H54 (cell line): ENCODE measurements around the gene RBM19.
"Not testable (repeated sequence)": the region's sequence is repeated elsewhere in the genome, so short reads cannot be mapped to it uniquely, and the experiment has no call there.

ENCODE experiments used
- DNase-seq: peaks from one replicate; pipeline ENCODE4 v3.0.0; 2011; ENCODE audit warnings: low spot score, mixed read lengths; ENCODE audit not compliant: insufficient read length
- FAIRE-seq: peaks from 3 replicates; lab custom pipeline; 2011; peaks lifted over from hg19 to GRCh38; lab: Jason Lieb, UNC
- POLR2A ChIP-seq: IDR thresholded peaks from 2 replicates; pipeline ENCODE4 v1.6.1; 2011; ENCODE audit warnings: low read depth, mild to moderate bottlenecking, low read length

Gene RBM19, protein sequence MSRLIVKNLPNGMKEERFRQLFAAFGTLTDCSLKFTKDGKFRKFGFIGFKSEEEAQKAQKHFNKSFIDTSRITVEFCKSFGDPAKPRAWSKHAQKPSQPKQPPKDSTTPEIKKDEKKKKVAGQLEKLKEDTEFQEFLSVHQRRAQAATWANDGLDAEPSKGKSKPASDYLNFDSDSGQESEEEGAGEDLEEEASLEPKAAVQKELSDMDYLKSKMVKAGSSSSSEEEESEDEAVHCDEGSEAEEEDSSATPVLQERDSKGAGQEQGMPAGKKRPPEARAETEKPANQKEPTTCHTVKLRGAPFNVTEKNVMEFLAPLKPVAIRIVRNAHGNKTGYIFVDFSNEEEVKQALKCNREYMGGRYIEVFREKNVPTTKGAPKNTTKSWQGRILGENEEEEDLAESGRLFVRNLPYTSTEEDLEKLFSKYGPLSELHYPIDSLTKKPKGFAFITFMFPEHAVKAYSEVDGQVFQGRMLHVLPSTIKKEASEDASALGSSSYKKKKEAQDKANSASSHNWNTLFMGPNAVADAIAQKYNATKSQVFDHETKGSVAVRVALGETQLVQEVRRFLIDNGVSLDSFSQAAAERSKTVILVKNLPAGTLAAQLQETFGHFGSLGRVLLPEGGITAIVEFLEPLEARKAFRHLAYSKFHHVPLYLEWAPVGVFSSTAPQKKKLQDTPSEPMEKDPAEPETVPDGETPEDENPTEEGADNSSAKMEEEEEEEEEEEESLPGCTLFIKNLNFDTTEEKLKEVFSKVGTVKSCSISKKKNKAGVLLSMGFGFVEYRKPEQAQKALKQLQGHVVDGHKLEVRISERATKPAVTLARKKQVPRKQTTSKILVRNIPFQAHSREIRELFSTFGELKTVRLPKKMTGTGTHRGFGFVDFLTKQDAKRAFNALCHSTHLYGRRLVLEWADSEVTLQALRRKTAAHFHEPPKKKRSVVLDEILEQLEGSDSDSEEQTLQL

DNA sequence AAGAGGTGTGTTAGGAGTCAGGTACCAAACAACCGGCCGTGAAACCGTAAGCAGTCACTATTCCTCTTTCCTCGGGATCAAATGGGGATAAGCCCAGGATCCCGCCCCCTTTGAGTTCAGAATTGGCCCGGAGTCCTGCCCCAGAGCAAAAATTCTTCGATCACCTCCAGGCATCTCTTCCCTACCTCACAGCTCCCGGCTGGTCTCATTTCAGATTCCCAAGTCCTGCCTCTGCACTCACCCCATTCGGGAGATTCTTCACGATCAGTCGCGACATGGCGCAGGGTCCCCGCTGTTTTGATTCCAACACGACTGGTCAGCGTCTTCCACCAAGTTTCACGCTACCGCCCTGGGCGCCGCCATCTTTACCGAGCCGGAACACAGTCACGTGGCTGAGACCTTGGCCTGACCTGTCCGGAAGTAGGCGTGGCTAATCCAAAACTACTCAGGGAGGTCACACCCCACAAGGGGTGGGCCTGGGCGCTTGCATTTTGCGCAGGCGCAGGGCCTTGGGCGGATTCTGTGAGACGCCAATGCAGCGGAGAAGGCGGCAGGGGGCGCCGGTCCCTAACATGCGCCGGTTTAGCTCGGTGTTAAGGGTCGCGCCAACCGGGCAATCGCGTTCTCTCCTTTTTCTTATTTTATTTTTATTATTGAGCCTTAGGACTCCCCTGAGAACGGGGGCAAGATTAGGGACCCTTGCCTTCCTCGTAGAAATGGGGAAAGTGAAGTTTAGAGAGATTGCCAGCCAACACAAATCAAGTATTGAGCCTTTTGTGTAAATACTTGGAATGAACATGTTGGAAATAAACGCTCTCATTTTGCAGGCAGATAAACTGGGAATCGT lies at the start of gene RBM19:
RBM19 (minus strand) TSS at position 375 of the 847 bp plus-strand sequence; CDS start at position 277, 98 bp downstream.
- DNase-seq, result peak; percentile 90
- TF ChIP-seq POLR2A, result peak; percentile 54
- peak; percentile 62 for FAIRE-seq

DNA sequence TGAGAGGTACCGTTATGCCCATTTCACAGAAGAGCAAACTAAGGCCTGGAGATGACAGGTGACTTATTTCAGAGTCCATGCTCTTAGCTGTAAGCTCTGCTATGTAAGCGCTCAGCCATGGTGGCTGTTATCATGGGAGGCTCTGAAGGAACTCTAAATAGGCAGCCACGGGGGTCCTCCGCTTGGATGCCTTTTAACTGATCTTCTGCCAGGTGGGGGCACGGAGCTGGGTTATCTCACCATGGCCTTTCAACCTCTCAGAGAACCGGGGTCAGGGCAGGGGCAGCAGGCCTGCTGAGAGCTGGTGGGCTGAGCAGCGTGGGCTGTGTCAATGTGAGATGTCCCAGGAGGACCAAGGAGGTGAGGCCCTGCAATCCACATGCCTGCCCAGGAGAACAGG lies 49.7 kb upstream of the RBM19 start:
- FAIRE-seq, result no peak
- TF ChIP-seq POLR2A, result no peak

DNA sequence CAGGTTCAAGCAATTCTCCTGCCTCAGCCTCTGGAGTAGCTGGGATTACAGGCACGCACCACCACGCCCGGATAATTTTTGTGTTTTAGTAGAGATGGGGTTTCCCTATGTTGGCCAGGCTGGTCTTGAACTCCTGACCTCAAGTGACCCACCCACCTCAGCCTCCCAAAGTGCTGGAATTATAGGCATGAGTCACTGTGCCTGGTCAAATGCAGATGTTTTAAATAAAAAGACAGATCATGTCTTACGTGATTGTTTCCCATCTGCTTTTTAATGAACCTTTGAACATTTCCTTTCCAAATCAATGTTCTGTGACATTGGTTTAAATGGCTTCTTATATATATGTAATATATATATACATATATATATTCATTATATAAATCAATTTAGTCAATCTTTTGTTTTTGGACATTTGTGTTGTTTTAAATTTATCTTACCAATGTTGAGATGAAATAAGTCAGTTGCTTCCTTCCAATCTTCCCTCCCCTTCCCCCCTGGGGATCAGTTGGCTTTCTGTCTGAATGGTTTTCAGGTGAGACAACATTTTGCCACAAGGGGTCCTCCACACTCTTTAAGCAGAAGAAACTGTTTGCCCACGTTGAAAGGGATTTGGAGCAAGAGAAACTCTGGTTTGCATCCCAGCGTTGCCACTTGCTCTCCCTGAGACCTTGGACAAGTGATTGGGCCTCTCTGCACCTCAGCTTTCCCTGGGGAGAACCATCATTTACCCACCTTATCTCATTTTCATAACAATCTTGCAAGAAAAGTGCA lies 47.6 kb upstream of the RBM19 start:
- no peak for FAIRE-seq
- DNase-seq, result no peak
- TF ChIP-seq POLR2A, result no peak

More for the DNA sequence above, 49.7 kb upstream of the RBM19 start:
- DNase-seq, result no peak

DNA sequence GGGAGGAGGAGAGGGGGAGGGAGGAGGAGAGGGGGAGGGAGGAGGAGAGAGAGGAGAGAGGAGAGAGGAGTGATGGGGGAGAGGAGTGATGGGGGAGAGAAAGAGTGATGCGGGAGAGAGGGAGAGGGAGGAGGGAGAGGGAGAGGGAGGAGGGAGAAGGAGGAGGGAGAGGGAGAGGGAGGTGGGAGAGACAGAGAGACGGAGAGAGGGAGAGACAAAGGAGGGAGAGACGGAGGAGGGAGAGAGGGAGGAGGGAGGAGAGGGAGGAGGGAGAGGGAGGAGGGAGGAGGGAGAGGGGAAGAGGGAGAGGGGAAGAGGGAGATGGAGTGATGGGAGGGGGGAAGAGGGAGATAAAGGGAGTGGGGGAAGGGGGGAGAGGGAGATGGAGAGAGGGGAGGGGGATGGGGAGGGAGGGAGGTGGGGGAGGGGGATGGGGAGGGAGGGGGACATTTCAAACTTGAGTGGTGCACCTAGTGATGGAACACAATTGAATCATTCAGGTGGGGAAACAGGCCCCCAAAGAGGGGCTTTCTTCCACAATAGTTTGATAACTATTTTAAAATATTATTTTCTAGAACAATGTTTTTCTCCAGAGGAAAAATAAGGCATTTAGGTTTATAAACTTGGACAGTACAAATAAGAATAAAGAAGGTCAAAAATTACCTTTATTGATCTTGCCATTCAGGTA lies 46.8 kb upstream of the RBM19 start:
- no peak for TF ChIP-seq POLR2A
- no peak for FAIRE-seq
- DNase-seq, result no peak

DNA sequence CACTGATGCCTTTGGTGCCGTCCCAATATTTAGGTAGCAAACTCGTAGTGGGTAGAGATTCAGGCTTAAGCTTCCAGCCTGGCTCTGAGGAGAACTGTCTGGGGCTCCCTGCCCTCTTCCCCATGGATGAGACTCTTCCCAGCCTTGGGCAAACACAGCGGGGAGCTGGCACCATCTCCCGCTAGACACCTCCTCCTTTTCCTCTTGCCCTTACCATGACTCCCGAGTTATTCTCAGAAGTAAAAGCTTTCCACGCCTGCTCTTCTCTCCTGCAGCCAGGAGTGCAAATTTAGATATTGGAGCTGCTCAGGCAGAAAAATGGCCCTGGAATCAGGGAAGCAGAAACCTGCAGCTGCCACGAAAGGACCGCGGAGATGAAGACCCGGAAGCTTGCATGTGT lies 45.6 kb upstream of the RBM19 start:
- FAIRE-seq (no peak), DNase-seq (no peak)
- TF ChIP-seq POLR2A, result no peak

DNA sequence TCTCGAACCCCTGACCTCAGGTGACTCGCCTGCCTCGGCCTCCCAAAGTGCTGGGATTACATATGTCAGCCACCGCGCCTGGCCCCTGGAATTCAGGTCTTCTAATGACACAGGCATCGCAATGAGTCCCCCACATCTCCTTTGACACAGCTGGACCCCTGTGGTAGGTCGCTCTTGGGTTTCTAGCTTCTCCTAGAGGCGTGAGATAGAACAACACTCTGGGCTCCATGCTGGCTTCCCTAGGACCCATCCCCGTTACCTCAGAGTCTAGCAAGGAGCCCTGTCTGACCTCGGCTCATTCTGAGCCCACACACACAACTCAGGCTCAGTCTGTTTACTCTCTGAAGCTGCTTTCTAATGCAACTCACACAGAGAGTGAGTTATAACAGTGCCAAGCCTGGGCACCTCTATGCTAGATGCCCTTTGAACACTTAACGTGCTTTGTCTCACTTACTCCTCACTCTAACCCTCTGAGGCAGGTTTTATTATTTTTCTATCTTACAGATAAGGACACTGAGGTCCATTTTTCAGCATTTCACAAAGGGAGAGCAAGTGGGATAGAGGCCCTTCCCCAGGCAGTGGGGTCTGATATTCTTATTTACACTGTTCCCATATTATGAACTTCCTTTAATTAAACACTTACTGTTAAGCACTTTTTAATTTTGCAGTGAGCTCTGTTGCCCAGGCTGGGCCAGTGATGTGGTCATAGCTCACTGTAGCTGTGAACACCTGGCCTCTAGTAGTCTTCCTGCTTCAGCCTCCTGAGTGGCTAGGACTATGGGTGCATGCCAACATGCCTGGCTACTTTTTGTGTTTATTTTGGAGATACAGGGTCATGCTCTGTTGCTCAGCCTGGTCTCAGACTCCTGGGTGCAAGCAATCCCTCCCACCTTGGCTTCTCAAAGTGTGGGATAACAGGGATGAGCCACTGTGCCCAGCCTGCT lies 40.6 kb upstream of the RBM19 start:
- FAIRE-seq (no peak), DNase-seq (no peak)
- no peak for TF ChIP-seq POLR2A

DNA sequence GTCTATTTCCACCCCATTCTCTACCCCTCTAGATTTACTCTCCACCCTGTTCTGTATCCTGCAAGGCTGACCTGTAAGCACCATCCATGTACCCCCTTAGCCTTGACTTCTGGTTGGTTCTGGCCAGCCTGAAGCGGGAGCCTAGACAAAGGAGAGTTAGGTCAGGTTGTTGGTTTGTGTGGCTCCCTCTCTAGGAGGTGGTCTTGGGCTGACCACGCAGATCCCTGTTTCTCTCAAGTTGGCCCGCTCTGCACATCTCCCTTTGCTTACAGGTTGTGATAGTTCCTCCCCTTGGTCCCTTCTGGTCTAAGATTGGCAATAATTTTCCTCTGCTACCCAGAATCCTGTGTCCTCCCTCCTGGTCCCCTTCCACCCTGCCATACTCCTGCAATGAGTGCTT lies 38.3 kb upstream of the RBM19 start:
- FAIRE-seq (no peak), DNase-seq (no peak)
- no peak for TF ChIP-seq POLR2A

DNA sequence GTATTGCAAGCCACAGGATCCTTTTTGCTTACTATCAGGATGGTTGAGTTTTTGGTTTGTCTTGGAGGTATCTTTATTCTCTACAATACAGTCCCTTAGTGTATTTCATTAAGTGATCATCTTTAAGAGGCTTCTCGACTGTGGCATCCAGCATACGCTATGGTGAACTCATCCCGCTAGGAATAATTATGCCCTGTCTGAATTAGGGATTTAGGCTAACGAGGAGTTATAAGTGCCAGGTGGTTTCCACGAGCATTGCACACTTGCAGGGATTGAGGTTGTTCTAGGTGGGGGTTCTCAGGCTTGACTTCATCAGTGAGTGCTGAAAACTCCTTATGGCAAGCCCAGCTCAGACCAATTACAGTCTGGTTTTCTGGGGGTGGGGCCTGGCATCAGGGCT lies 37.2 kb upstream of the RBM19 start:
- FAIRE-seq, result no peak

DNA sequence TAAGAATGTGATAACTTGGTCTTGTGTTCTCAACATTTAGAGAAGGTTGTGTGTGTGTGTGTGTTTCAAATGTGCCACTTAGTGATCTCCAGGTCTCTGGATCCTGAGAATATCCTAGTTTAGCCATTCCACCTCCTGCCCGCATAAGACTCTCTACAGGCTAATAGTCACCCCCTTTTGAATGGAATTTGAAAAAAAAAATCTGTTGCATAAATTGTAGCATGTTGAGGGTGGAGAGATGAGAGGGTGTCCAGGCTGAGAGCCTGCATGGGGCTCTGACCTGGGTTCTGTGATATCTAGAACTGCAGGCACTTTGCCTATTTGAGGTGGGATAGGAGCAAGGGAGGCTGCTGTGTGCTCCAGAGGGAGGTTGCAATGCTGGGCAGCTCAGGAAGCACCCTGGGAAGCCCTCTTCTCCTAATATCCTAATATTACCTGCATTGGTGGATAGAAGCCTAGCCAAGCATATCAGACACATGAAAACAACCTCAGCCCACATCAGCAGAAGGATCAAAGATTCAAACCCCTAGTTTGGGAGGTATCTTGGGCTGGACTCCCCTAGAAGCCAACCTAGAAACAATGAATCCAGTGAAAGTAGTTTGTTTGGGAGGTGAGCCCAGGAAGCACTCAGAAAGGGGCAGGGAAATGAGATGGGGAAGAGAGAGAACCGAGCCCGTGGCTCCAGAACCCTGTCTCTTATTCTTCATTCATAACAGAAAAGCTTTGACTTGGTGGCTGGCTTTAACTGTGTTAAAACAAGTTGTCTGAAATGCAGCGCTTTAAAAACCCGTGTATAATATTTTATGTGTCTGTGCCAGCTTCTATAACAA lies 35.6 kb upstream of the RBM19 start:
- TF ChIP-seq POLR2A, result no peak
- no peak for DNase-seq
- no peak for FAIRE-seq

More for the DNA sequence above, 37.2 kb upstream of the RBM19 start:
- no peak for TF ChIP-seq POLR2A
- DNase-seq, result no peak

DNA sequence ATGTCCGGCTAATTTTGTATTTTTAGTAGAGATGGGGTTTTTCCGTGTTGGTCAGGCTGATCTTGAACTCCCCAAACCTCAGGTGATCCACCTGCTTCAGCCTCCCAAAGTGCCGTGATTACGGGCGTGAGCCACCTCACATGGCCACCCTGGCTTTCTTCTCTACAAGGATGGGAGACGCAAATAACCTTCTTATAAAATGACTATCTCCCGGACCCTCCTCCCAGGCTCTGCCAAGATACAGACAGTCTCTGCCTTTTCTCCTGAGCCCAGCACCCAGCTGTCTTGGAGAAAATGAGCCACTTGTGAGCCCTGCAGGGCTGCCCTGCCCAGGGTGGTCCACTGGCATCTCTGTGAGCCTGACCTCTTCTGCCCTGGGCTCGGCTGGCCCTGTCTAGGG lies 34.7 kb upstream of the RBM19 start:
- FAIRE-seq (no peak), DNase-seq (no peak)
- TF ChIP-seq POLR2A, result no peak

DNA sequence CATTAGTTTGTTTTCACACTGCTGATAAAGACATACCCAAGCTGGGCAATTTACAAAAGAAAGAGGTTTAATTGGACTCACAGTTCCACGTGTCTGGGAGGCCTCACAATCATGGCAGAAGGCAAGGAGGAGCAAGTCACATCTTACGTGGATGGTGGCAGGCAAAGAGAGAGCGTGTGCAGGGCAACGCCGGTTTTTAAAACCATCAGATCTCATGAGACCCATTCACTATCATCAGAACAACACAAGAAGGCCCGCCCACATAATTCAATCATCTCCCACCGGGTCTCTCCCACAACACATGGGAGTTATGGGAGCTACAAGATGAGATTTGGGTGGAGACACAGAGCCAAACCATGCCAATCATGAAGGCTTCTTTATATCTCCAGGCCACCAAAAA lies 34.1 kb upstream of the RBM19 start:
- DNase-seq, FAIRE-seq: not testable (repeated sequence)
